Measurements from ENCODE around the gene HSPBP1.
"Not testable (repeated sequence)": the region's sequence is repeated elsewhere in the genome, so short reads cannot be mapped to it uniquely, and the experiment has no call there.

Gene HSPBP1

DNA sequence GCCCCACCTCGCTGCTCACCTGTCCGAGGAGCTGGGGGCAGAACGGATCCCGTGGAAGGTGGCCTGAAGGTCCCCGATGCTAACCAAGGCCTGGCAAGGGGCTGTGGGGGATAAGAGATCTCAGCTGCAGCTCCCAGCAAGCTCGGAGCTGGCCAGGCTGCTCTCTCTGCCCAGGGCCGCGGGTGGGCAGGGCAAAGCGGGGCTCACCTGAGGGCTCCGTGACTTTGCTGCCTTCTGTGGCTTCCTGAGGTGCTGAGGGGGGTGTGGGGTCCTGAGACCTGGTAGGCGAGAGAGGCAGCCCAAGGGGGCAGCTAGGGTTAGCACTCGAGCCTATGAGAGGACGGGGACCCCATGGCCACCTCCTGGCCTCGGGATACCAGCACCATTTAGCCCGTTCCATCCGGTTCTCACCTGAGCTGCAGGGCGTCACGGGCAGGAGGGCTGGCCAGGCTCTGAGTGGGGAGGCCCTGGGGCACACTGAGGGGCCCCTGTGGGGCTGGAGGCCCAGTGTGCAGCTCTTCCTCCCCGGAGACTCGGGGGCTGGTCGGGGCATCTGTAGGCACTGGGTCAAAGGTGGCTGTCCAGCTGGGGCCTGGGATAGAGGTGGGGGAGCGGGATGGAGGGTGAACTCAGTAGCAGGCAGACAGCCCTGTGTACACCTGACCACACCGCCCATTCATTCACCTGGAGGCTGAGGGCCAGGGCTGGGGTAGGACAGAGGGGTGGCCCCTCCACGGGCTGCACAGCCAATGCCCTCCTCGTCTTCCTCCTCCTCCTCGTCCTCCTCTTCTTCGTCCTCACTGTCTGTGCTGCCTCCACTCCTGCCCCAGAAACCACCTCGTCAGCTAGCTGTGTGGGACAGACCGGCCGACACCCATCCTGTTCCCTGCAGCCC, 48.3 kb downstream of the HSPBP1 start:
- DNase-seq, result no peak

DNA sequence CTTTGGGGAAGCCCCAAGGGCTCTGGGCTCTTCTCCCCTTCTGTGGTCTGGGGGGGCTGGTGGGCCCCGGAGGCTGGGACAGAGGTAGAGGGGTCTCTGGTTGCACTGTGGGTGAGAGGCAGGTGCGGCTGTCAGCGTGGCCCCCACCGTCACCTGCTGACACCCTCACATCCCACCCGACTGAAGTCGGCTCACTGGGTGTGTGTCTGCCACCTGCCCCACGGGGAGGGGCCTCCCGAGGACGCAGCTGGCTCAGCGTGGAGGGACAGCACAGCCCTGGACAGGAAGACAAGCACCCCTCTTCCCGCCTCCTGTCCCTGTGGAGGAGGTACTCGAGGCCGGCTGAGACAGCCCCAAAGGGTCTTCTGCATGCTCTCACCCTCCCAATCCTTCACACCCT, 49.1 kb downstream of the HSPBP1 start:
- DNase-seq, result no peak

DNA sequence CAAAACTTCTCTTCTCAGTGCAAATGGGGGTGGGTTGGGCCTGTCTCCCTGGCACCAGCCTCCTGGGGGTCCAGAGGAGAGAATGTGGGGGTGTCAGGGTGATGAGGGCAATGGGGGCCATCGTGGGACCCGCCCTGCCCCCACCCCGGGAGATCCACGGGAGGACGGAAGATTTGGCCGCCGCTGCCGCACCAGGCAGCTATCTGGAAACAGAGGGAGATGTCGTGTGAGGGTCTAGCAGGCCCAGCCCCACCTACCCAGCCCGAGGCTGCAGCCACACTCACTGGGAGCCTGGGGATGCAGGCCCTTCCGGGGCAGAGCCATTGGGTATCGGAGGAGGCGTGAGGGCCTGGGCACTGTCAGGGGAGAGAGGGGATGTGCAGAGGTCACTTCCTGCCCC, 49.6 kb downstream of the HSPBP1 start:
- DNase-seq, result no peak

DNA sequence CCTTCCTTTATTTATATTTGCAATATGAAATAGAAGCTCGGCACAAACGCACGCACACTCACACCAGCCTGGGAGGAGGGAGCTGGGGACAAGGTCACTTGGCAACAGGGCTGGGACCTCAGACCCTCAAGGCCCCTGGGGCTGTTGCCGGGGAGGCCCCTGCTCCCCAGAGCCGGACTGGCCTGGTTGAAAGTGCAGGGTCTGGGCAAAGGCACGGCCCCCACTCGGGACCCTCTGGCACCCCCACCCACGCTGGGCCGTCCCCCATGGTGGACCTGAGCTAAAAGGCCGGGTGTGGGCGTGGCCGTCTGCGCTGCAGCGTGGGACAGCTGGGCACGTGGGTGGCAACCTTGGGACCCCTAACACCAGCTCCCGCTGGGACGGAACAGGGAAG, 50.1 kb downstream of the HSPBP1 start:
- no peak for DNase-seq

DNA sequence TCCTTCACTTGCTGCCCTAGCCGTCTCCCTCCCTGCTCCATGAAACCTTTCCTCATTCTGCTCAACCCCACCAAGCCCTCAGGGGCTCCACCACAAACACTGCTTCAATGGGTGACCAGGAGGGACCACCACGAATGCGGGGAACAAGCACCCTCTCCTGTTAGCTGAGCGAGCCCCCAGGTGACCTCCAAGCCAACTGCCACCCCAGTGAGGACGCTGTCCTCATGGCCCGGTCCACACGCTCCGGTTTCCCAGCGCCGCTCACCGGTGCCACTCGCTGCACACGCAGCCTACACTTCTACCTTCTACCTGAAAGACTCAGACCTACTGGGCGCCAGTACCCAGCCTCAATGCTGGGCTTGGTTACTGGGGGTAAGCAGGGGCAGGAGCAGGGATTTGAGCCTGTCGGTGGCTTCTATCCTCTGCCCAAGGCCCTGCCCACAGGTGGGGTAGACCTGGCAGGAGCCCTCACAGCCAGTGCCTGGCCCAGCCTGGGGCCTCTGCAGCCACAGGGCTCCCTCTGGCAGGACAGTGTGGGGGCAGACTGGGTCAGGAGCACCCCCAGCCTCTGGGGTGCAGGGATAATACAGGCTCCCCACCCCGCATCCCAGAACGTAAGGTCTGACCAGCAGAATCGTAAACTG, 50.6 kb downstream of the HSPBP1 start:
- no peak for DNase-seq

DNA sequence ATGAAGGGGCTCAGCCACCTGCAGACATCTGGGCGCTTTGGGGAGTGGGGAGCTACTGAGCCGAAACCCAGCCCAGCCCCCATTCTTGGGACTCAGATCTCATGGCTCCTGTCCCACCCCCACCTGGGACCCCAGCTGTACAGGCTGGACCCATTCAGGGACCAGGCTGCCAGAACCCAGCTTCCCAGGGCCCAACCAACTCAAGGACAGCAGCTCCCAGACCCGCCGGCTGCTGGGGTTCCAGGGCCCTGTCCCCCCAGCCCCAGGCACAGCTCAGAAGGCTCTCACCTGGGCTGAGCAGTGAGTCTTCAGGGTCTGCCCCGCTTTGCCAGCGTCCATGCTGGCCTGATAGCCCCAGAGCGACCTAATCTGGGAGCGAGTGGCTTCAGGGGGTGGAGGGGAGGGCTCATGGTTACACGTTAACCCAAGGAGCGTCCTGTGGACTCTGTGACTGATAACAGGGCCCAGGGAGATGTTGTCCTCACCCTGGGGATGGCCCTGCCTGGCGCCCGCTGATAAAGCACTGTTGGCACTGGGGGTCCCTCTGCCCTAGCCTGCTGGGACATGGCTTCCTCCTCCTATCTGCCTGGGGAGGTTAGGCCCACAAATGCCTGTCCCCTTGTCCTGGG, 51.4 kb downstream of the HSPBP1 start, which contains the start of gene TMEM86B:
TMEM86B (minus strand) TSS at position 361 of the 629 bp plus-strand sequence; CDS start at position 339, 22 bp downstream.
- DNase-seq, result no peak

DNA sequence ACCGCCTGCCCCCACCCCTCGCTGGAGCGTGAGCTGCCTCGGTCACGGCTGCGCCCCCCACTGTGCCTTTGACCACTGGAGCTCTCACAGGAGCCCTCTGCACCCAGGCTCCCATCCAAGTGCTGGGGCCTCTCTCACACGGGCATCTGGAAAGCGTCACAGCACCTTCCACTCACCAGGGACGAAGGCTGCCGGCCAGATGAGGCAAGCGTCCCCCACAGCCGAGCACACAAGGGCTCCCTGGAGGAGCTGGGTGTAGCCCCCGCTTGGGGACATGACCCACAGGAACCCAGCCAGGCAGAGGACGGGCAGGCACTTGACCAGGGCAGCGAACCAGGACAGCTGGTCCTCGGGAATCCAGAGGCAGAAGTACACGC, 51.9 kb downstream of the HSPBP1 start:
- no peak for DNase-seq

DNA sequence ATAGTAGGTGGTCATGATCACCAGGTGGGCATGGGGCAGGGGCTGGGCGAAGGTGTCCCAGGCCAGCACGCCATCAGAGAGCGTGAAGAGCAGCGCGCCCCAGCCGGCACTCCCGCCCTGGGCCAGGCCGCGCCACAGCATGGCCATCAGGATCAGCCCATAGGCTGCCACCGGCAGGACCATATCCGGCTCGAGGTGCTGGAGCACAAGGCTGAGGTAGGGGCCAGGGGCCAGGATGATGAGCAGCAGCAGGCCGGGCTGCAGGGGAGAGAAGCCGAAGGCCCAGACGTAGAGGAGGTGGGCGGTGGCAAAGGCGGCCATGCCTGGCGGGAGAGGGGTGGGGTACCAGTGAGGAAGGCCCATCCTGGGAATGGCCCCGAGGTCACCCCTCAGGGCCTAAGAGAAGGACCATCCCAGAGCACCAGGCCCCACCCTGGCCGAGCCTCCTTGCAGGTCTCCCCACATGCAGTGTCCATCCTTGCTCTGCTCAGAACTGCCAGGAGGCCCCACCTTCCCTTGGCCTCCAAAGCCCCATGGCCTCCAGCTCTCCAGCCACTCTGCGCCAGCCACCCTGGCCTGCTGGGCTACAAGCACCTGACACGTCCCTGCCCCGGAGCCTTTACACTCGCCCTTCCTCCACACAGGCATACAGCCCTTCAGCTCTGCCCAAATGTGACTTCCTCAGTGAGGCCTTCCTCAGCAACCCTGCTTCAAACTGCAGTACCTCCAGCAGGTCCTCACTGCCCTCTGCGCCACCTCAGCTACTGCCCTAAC, 52.5 kb downstream of the HSPBP1 start:
- no peak for DNase-seq

DNA sequence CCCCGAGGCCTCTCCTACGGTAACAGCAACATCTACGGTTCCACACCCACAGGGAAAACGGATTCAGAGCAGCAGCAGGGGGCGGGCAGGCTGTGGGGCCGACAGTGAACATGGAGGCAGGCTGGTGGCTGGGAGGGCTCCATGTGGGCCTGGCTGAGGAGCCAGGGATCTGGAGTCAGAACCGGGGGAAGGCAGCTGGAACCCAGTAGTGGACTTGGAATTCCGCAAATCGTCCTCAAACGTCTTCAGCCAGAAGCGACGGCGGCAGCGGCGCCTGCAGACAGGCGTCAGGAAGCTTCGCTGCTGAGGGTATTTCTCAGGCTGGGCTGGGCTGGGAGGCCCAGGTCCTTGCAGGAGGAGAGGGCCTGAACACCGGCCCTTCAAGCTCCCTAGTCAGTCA, 53.1 kb downstream of the HSPBP1 start:
- no peak for DNase-seq

DNA sequence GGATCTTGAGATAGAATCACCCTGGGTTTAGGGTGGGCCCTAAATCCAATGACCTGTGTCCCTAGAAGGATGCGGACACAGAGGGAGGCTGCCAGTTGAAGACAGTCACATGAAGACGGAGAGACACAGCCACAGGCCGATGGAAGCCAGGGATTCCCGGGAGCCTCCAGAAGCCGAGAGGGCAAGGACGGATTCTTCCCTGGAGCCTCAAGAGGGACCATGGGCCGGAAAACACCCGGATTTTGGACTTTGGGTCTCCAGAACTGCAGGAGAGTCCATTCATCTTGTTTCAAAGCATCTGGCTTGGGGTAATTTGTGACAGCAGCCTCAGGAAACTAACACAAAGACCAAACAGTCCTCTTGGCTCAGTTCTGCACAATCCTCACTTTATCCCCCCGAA, 53.6 kb downstream of the HSPBP1 start:
- no peak for DNase-seq

DNA sequence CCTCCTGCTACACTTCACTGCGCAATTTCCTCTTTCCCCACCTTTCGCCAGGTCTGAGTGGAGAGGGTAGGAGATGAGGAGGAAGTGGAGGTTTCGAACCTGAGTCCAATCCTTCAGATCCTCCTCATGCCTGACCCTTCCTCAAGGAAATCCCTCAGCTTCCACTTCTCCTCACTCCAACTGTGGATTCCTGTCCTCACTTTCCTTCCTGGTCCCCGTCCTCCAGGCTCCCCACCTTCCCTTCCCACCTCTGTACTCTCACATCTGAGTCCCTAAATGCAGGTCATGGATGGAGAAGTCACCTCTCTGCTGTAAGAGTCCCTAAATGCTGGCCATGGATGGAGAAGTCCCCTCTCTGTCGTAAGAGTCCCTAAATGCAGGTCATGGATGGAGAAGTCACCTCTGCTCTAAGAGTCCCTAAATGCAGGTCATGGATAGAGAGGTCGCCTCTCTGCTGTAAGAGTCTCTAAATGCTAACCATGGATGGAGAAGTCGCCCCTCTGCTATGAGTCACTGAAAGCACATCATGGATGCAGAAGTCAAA, 54.4 kb downstream of the HSPBP1 start:
- DNase-seq, result no peak

DNA sequence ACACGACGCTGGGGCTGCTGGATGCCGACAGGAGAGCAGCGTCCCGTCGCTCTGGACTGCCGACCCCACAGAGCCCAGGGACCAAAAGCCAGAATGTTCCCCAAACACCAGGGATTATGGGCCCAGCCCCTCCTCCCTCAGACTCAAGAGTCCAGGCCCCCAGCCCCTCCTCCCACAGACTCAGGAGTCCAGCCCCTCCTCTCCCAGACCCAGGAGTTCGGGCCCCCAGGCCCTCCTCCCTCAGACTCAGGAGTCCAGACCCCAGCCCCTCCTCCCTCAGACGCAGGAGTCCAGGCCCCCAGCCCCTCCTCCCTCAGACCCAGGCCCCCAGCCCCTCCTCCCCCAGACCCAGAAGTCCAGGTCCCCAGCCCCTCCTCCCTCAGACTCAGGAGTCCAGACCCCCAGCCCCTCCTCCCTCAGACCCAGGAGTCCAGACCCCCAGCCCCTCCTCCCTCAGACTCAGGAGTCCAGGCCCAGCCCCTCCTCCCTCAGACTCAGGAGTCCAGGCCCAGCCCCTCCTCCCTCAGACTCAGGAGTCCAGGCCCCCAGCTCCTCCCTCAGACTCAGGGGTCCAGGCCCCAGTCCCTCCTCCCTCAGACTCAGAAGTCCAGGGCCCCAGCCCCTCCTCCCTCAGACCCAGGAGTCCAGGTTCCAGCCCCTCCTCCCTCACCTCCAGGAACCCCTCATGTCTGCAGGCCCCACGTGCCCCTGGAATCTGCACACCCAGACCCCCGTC, 55.1 kb downstream of the HSPBP1 start:
- not testable (repeated sequence) for DNase-seq

DNA sequence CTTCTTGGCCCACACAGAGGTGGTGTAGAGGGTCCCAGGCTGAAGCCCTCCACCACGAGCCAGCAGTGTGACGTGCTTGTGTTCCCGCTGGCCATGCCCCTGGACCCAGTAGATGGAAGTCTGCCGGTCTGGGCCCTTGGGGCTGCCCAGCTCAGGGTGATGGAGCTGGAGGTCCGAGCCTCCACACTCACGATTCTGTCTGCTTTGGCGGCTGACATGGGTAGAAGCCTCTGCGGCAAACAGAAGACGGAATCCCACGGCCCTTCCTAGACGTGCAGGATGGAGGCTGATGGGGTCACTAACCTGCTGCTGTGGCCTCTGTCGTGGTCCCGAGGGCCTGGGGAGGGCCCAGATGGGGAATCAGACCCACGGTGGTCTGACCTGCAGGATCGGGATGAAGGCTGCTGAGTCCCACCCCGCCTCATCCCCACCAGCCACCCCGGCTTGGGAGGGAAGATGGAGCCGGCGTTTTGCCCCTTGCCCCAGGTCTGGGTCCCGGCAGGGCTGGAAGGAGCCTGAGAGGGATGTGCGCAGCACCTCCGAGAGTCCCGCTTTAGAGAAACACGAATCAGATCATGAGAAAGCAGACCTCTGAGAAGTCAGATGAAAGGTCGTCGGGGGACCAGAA, 55.8 kb downstream of the HSPBP1 start:
- no peak for DNase-seq

DNA sequence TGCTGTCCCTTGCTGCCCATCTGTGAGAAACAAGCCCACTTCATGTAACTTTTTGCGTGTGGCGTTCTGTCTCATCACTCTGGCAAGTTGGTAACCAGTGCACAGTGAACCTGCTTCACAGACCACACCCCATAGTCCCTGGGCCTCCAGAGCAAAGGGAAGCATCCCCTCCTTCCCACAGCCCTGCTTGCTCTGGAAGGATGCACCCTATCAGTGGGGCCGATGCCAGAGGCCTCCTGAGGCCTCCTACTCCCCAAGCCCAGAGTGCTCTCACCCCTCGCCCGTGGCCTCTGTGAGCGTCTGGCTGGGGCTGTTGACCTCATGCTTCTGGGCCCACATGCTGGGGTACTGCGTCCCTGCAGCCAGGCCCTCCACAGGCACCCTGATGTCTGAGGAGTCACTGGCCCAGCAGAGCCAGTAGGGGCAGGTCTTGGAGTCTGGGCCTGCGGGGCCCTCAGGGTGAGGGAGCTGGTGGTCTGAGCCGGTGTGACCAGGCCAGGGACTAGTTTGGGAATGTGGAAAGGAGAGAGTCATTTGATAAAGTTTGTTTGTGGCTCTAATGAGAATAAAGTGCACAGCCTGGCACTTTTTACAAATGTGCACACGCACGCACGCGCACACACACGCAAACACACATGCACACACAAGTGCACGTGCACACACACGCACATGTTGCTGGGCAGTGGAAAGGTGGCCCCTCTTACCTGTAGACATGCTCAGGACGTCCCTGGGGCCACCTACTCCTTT, 56.4 kb downstream of the HSPBP1 start:
- no peak for DNase-seq

DNA sequence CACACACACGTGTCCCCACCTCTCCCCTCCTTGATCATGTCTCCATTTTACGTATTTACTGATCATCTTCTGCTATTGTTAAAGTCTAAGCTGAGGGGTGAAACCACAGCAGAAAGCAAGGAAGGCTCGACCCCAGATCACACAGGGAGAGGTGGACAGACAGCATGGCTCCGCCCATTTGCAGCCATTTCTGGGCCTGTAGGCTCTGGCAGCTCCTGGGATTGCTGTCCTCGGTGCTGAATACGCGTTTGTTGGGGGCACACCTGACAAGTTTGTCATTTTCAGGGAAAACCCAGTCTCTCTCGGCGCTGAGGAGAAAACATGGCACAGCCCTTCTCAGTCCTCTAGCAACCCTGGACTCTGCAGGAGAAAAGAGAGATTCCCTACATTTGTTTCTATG, 59.4 kb downstream of the HSPBP1 start:
- no peak for DNase-seq

DNA sequence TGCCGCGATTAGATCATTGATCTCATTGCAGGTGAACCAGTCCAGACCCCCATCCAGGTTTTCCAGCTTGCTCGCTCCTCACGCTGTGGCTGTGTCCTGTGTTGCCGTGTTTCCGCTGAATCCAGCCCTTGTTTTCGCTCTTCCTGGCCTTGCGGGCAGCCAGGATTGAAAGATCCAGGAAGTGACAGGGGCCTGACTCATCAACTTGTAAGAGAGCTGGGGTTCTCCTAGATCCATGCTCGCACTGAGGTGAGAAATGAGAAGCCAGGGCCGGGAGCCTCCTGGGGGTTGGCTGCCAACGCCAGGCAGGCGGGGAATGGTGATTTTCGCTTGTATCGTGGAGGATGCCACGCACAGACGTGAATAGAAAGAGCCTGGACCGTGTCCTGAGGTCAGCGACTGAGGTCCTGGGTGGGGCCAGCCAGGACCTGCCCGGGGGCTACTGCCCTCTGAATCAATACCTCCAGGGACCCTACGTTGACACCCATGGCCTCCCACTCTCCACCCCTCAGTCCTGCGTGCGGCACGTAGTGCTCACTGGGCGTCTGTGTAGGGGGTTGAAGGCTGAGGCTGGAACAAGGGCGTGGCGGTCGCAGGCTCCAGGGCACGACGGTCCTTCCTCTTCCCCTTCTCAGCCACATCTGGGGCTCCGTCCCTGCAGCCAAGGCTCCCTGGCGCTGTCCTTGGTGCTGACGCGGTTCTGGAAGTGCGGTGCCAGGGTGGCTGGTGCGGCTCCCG, 63.3 kb downstream of the HSPBP1 start:
- DNase-seq, result peak in 2 of 5 experiments; percentile 25 to 50

DNA sequence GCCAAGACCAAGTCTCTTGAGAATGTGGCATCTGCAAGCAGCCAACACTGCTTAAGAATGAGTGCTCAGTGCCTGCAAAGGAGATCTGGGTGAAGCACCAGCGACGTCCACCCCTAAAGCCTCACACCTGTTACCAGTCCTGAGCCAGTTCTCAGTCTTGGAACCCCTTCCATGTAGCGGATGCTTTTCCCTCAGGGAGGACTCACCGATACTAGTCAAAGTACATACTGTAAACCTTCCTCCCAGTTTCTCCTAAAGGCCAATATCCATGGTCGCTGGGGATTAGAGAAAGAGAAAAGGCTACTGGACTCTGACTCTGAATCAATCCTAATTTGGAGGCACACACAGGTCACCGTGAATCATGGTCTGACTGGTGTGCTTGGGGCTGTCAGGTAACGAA, 66.4 kb downstream of the HSPBP1 start:
- no peak for DNase-seq

DNA sequence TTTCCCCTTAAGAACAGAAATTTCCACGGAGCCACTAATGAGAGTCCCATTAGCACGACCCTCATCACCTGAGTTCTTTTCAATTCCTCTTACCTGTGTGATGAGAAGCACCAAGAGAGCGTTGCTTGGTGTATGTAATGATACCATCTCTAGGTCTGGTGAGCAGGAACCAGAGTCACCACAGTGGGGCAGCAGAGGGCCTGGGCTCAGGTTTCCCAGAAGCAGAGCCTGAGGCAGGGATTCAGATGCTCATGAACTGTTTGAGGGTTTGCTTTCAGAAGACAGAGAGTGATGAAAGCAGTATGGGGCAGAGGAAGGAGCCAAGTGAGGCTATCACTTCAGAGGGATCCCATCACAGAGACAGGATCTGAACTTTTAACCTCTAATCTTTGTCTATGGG, 67.5 kb downstream of the HSPBP1 start:
- DNase-seq, result peak in 2 of 5 experiments; percentile 25 to 57
